Ishikawa (cell line): ENCODE results near the gene A4GNT.

Source experiments
- CEBPB ChIP-seq: IDR thresholded peaks from 2 replicates; pipeline ENCODE4 v1.6.1; 2012
- CREB1 ChIP-seq: IDR thresholded peaks from 2 replicates; pipeline ENCODE4 v1.6.1; 2012; ENCODE audit warnings: low read depth
- EGR1 ChIP-seq: IDR thresholded peaks from 2 replicates; pipeline ENCODE4 v1.6.1; 2012
- EP300 ChIP-seq: IDR thresholded peaks from 2 replicates; pipeline ENCODE4 v1.6.1; 2012; ENCODE audit warnings: borderline replicate concordance
- FOXM1 ChIP-seq: IDR thresholded peaks from 2 replicates; pipeline ENCODE4 v1.6.1; 2012; ENCODE audit warnings: low read depth, borderline replicate concordance
- MAX ChIP-seq: IDR thresholded peaks from 2 replicates; pipeline ENCODE4 v1.6.1; 2012
- NFIC ChIP-seq: IDR thresholded peaks from 2 replicates; pipeline ENCODE4 v1.6.1; 2012
- RAD21 ChIP-seq: IDR thresholded peaks from 2 replicates; pipeline ENCODE4 v1.6.1; 2012; ENCODE audit warnings: low read depth
- REST ChIP-seq: IDR thresholded peaks from 2 replicates; pipeline ENCODE4 v1.6.1; 2012; ENCODE audit warnings: low read depth, mild to moderate bottlenecking
- TAF1 ChIP-seq: IDR thresholded peaks from 2 replicates; pipeline ENCODE4 v1.6.1; 2012; ENCODE audit warnings: low read depth, mild to moderate bottlenecking
- TCF12 ChIP-seq: IDR thresholded peaks from 2 replicates; pipeline ENCODE4 v1.6.1; 2012; ENCODE audit warnings: low read depth
- TEAD4 ChIP-seq: IDR thresholded peaks from 2 replicates; pipeline ENCODE4 v1.6.1; 2012
- USF1 ChIP-seq: IDR thresholded peaks from 2 replicates; pipeline ENCODE4 v1.6.1; 2012
- YY1 ChIP-seq: IDR thresholded peaks from 2 replicates; pipeline ENCODE4 v1.6.1; 2012; ENCODE audit warnings: low read depth
- ZBTB7A ChIP-seq: IDR thresholded peaks from 2 replicates; pipeline ENCODE4 v1.6.1; 2012; ENCODE audit warnings: low read depth

A4GNT gene

GRCh38 chr3:138112362-138112761, 19.8 kb downstream of the A4GNT start:
- TF ChIP-seq TEAD4 (no peak), REST (no peak), ZBTB7A (no peak)

- TF ChIP-seq USF1: no peak
- TF ChIP-seq EGR1: no peak
- no peak for TF ChIP-seq TEAD4
- no peak for TF ChIP-seq MAX
- no peak for TF ChIP-seq CREB1
- no peak for TF ChIP-seq TAF1
- no peak for TF ChIP-seq YY1
- TF ChIP-seq ZBTB7A: no peak
- TF ChIP-seq REST: no peak
- TF ChIP-seq EP300: no peak
- TF ChIP-seq CEBPB: no peak
- TF ChIP-seq TCF12: no peak
- no peak for TF ChIP-seq FOXM1
- TF ChIP-seq NFIC: no peak
- TF ChIP-seq RAD21: no peak
Measured at GRCh38 chr3:138105598-138105997, 26.6 kb downstream of the A4GNT start.

GRCh38 chr3:138103466-138103865, 28.7 kb downstream of the A4GNT start:
- TF ChIP-seq EP300: no peak
- no peak for TF ChIP-seq CREB1
- no peak for TF ChIP-seq TEAD4
- no peak for TF ChIP-seq MAX
- no peak for TF ChIP-seq TAF1
- TF ChIP-seq CEBPB: no peak
- TF ChIP-seq EGR1: no peak
- no peak for TF ChIP-seq USF1

GRCh38 chr3:138099417-138099816, 32.8 kb downstream of the A4GNT start:
- no peak for TF ChIP-seq TAF1
- no peak for TF ChIP-seq RAD21
- no peak for TF ChIP-seq USF1
- no peak for TF ChIP-seq REST
- TF ChIP-seq TEAD4: no peak
- TF ChIP-seq EGR1: no peak
- TF ChIP-seq MAX: no peak
- no peak for TF ChIP-seq NFIC
- TF ChIP-seq TCF12: no peak
- TF ChIP-seq CREB1: no peak
- no peak for TF ChIP-seq FOXM1
- TF ChIP-seq ZBTB7A: no peak
- no peak for TF ChIP-seq YY1
- no peak for TF ChIP-seq CEBPB
